Mesenteric fat pad (tissue), 1 donor: ENCODE results near the gene KNDC1. TPM values are rescaled to one million over a fixed set of nuclear protein-coding genes. Genes with fewer than 3 reads are reported as not detected.
"Not testable (repeated sequence)": the region's sequence is repeated elsewhere in the genome, so short reads cannot be mapped to it uniquely, and the experiment has no call there.

Experiments
- DNase-seq: peaks from one replicate; pipeline ENCODE4 v3.0.0-alpha.2; 2020; ENCODE audit warnings: low spot score
- total RNA-seq: library from RNA; stranded (reverse); fragmentation: NEBNext Ultra II Directional; extraction: Animal tissue kit (Norgen Biotek cat#: 25700); gene quantifications from one replicate; pipeline ENCODE4 v1.2.1, GENCODE V29; 2021
- donor health status: DM: yes; HTN: yes; CAD: no.

The KNDC1 gene
- total RNA-seq, 1 donor from 2014 or later, result 0.13 TPM

GRCh38 chr10:133218891-133219290, 58.9 kb downstream of the KNDC1 start:
- DNase-seq, result no peak

DNA sequence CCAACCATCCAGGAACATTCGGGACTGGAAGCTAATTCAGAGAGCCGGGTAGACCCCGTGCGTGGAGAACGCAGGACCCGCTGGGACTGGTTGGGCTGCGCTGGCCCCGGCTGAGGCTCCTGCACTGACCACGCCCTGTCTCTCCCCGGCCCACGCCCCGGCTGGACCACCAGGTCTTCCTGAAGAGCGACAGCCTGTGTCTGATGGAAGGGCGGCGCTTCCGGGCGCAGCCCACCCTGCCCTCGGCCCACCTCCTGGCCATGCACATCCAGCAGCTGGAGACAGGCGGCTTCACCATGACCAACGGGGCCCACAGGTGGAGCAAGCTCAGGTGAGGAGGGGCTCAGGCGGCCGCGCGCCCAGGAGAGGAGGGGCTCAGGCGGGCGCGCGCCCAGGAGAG, 59.8 kb downstream of the KNDC1 start:
- DNase-seq, result no peak

GRCh38 chr10:133221331-133221730, 61.3 kb downstream of the KNDC1 start:
- DNase-seq, result no peak

DNA sequence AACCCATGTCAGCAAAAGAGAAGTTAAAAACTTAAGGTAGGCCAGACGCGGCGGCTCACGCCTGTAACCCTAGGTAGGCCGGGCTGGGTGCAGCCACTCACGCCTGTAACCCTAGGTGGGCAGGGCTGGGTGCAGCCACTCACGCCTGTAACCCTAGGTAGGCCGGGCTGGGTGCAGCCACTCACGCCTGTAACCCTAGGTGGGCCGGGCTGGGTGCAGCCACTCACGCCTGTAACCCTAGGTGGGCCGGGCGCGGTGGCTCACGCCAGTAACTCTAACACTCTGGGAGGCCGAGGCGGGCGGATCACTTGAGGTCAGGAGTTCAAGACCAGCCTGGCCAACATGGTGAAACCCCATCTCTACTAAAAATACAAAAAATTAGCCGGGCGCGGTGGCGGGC, 61.7 kb downstream of the KNDC1 start:
- not testable (repeated sequence) for DNase-seq

GRCh38 chr10:133224076-133224475, 64.1 kb downstream of the KNDC1 start:
- DNase-seq, result no peak

DNA sequence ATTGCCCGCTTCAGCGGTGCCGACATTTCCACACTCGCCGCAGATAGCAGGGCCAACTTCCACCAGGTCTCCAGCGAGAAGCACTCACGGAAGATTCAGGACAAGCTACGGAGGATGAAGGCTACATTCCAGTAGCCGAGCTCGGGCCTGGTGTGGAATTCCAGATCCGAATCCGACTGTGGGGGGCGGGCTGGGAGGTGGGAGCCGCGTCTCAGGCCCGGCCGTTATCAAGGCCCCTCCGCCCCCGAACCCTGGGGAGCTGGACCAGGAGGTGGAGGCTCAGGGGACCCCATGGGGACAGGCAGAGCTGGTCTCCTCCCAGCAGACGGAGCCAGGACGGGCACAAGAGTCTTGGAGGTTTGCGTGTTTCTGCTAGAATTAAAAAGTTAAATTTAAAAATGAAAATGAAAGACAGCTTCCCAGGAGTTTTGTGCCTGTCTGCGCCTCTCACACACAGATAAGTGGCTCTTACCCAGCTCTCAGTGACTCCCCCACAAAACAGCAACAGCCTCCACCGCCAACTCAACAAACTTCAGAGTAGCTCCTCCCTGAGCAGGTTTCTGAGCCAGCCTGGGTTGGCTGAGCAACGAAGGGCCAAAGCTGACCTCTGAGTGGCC, 64.8 kb downstream of the KNDC1 start:
- no peak for DNase-seq

DNA sequence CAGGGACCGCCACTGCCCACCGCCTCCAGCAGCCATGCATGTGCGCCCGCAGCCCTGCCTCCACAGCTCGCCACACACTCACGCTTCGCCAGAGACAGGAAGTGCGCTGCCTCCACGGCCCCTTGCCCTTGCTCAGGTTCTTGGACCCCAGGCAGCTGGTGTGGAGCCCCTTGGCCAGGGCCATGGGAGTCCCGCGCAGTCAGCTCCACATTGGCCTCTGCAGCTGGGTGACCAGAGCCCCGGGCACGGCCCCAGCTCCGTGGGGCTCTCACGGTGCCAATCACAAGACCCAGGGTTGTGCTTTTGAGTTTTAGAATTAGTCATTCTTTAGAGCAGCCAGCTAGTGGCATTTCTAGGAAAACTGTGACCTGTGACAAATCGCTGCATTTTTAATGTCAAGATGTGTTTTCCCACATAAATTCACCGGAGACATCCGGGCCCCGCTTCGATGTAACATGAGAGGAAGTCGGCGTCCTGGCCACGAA, 65.7 kb downstream of the KNDC1 start:
- DNase-seq, result no peak

- no peak for DNase-seq
Observed at GRCh38 chr10:133226251-133226808, 66.3 kb downstream of the KNDC1 start.

DNA sequence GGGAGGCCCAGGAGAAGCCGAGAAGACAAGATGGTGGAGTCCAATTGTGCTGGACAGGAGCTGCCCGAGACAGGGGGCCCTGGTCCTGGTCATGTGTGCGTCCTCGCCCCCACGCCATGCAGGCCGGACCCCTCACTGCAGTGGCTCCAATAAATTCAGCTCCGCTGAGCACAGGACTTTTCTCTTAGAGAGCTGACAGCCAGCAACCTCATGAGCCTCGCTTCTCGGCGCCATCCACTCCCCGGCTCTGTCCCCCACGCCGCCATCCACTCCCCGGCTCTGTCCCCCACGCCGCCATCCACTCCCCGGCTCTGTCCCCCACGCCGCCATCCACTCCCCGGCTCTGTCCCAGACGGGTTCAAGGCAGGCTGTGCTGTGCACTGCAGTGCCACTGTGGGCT, 67.2 kb downstream of the KNDC1 start:
- DNase-seq, result no peak

- no peak for DNase-seq
Observed at GRCh38 chr10:133229265-133230043, 69.4 kb downstream of the KNDC1 start.

GRCh38 chr10:133230044-133230361, 70.0 kb downstream of the KNDC1 start, which contains the start of gene UTF1:
Gene UTF1, plus strand, starts transcription at chr10:133230217. Its CDS starts 72 bp downstream, at chr10:133230289.
- DNase-seq, result no peak

- DNase-seq, result no peak
Observed at GRCh38 chr10:133230387-133231195, 70.6 kb downstream of the KNDC1 start.

DNA sequence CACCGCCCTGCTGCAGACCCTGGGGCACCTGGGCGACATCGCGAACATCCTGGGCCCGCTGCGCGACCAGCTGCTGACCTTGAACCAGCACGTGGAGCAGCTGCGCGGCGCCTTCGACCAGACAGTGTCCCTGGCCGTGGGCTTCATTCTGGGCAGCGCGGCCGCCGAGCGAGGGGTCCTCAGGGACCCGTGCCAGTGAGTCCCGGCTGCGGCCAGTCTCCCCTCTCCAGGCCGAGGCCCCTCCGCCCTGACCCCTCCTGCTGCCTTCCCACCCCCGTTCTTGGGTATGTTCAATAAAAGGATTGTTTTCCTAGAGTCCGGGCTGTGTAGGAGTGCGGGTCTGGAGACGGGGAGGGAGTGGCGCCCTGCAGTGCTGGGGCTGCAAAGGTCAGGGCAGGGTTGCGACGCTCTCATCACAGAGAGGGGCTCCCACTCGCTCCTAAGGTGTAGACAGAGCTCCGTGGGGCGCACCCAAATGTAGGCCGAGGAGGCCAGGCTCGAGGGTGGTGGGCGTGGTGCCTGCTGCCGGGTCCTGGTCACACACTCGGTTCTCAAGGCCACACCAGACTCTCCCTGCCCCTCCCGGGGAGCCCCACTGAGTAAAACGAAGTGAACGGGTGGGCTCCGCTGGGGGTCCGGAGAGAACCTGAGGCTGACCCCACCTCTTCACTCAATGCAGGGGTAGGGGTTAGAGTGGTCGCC, 71.4 kb downstream of the KNDC1 start:
- no peak for DNase-seq

GRCh38 chr10:133231946-133232574, 72.0 kb downstream of the KNDC1 start:
- DNase-seq, result no peak

GRCh38 chr10:133234796-133235195, 74.8 kb downstream of the KNDC1 start:
- not testable (repeated sequence) for DNase-seq

DNA sequence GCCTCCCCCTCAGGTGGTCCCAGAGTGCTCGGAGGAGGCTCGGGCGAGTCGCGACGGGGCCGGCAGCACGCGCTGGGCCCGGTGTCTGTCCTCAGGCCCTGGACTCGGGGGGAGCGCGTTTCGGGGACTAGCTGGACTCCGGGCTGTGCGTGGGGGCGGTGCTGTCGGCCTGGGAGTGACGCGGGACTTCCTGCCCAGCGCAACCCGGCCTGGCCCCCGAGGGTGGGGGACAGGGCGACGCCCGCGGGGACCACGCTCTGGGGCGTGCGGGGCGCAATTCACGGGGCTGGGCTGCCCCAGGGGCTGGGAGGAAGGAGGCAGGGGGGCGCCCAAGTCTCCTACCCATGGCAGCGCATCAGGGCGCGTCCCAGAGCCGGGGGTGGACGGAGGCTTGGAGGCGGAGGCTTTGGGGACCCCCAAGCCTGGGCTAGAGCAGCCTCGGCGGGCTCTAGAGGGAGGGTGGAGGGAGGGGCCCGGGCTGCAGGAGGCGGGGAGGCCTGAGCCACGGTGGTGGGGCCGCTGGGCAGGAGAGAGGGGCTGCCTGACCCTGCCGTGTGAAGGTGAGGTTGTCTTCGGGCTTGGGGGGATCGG, 75.3 kb downstream of the KNDC1 start:
- DNase-seq, result no peak

GRCh38 chr10:133235932-133236331, 75.9 kb downstream of the KNDC1 start:
- DNase-seq, result no peak

DNA sequence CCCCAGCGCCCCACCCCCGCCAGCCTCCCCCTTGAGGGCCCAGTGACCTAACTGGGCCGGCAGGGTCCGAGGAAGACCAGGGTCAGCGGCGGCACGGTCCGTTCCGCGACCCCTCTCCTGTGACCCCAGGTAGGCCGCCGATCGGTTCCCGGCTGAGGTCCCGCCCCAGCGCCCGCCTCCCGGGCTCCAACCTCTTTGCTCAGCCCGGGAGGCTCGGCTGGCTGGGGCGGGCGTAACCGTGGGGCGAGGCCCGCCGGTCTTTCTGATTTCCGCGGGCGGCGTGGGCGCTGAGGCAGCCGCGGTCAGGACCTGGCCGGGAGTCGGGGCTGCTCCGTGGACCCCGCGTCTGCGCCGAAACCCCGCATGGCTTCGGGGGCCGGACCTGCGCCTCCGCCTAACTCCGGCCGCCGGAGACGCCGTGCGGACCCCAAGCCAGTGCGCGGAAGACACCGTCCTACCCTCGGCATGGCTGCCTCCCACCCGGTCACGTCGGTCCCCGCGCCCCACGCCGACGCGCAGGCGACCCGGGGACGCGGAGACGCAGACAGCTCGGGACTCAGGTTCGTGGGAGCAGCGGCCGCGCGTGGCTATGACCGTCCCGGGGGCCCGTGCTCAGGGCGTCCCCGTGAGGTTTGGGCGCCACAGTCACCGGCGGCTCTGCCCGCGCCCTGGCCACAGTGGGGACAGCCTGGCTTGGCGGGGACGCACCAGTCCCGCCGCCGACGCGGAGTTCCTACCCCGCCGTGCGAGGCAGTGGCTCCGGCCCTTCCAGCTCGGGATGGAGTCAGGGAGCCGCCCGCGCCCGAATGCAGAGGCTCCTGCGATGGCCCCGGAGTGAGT, 76.6 kb downstream of the KNDC1 start:
- no peak for DNase-seq

DNA sequence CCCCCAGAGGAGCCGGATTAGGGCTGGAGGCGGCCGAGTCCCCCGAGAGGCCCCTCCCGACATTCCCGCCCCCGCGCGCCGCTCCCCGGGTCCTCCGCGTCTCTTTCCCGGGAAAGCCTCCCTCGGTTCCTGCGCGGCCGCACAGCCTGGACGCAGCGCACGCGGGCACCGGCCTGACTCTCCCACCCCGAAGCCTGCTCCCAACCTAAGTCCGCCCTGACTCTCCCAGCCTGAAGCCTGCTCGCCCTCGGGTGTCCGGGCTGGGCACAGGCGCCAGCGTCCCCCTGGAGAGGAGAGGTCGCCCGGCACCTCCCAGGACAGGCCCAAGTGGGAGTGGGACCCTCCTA, 77.2 kb downstream of the KNDC1 start:
- no peak for DNase-seq
